Measurements from ENCODE around the gene ROBO1.

DNA sequence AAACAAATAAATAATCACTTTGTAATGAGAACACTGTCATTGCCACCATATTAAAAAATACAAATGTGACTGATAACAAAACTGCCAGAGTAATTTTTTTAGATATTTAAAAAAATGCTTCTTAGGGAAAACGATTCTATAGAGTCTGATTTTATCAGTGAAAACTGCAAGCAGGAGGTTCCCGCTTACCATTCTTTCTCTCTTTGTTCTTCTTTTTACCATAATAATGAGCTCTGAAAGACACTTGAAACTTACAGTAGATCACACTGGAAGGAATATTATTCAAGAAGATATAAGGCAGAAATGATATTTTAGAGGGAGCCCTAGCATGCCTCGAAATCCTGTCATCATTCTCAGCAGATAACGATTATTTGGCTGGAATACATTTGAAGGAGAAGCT is 701.3 kb downstream of the ROBO1 start:
- TF ChIP-seq, protein P1, sequence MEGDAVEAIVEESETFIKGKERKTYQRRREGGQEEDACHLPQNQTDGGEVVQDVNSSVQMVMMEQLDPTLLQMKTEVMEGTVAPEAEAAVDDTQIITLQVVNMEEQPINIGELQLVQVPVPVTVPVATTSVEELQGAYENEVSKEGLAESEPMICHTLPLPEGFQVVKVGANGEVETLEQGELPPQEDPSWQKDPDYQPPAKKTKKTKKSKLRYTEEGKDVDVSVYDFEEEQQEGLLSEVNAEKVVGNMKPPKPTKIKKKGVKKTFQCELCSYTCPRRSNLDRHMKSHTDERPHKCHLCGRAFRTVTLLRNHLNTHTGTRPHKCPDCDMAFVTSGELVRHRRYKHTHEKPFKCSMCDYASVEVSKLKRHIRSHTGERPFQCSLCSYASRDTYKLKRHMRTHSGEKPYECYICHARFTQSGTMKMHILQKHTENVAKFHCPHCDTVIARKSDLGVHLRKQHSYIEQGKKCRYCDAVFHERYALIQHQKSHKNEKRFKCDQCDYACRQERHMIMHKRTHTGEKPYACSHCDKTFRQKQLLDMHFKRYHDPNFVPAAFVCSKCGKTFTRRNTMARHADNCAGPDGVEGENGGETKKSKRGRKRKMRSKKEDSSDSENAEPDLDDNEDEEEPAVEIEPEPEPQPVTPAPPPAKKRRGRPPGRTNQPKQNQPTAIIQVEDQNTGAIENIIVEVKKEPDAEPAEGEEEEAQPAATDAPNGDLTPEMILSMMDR (IDR thresholded peaks at IDR 0.05; ENCODE audit: low read length) = no peak
- TF ChIP-seq EZH2 (optimal IDR thresholded peaks at IDR 0.05; ENCODE audit: low read depth, low read length) (no peak), EZH2phosphoT487 (IDR thresholded peaks at IDR 0.05; ENCODE audit: low read length) (no peak)

All from MM.1S (cell line).